HL-60 (cell line): Measurements from ENCODE around the gene VPS35L.

Experiments
- GABPA ChIP-seq: IDR thresholded peaks from 2 replicates; pipeline ENCODE4 v1.6.1; 2012; ENCODE audit warnings: low read depth
- SPI1 ChIP-seq: IDR thresholded peaks from 2 replicates; pipeline ENCODE4 v1.6.1; 2012; ENCODE audit warnings: low read depth, mild to moderate bottlenecking, borderline replicate concordance
- TF ChIP-seq, protein P1 (sequence below): IDR thresholded peaks from one replicate; pipeline ENCODE4 v1.5.1; 2011; ENCODE audit warnings: low read length, control low read depth, inconsistent platforms; ENCODE audit not compliant: insufficient read depth
- TF ChIP-seq, protein P2 (sequence below): IDR thresholded peaks from 2 replicates; pipeline ENCODE4 v1.6.1; 2012; ENCODE audit warnings: low read depth; ENCODE audit not compliant: insufficient replicate concordance

DNA sequence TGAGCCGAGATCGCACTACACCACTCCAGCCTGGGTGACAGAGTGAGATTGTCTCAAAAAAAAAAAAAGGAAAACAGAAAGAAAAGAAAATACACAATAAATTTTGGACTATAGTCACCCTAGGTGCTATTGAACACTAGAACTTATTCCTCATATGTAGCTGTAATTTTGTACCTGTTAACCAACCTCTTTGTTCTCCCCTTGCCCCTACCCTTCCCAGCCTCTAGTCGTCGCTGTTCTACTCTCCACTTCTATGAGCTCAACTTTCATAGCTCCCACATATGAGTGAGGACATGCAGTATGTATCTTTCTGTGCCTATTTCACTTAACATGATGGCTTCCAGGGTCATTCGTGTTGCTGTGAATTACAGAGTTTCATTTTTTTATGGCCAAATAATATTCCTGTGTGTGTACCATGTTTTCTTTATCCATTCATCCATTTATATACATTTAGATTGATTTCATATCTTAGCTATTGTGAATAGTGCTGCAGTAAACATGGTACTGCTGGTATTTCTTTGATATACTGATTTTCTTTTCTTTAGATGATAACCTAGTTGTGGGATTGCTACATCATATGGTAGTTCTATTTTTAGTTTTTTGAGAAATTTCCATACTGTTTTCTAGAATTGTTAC lies 28.3 kb downstream of the VPS35L start:
- TF ChIP-seq, protein P1, sequence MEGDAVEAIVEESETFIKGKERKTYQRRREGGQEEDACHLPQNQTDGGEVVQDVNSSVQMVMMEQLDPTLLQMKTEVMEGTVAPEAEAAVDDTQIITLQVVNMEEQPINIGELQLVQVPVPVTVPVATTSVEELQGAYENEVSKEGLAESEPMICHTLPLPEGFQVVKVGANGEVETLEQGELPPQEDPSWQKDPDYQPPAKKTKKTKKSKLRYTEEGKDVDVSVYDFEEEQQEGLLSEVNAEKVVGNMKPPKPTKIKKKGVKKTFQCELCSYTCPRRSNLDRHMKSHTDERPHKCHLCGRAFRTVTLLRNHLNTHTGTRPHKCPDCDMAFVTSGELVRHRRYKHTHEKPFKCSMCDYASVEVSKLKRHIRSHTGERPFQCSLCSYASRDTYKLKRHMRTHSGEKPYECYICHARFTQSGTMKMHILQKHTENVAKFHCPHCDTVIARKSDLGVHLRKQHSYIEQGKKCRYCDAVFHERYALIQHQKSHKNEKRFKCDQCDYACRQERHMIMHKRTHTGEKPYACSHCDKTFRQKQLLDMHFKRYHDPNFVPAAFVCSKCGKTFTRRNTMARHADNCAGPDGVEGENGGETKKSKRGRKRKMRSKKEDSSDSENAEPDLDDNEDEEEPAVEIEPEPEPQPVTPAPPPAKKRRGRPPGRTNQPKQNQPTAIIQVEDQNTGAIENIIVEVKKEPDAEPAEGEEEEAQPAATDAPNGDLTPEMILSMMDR, result peak; percentile 94
- TF ChIP-seq, protein P2, sequence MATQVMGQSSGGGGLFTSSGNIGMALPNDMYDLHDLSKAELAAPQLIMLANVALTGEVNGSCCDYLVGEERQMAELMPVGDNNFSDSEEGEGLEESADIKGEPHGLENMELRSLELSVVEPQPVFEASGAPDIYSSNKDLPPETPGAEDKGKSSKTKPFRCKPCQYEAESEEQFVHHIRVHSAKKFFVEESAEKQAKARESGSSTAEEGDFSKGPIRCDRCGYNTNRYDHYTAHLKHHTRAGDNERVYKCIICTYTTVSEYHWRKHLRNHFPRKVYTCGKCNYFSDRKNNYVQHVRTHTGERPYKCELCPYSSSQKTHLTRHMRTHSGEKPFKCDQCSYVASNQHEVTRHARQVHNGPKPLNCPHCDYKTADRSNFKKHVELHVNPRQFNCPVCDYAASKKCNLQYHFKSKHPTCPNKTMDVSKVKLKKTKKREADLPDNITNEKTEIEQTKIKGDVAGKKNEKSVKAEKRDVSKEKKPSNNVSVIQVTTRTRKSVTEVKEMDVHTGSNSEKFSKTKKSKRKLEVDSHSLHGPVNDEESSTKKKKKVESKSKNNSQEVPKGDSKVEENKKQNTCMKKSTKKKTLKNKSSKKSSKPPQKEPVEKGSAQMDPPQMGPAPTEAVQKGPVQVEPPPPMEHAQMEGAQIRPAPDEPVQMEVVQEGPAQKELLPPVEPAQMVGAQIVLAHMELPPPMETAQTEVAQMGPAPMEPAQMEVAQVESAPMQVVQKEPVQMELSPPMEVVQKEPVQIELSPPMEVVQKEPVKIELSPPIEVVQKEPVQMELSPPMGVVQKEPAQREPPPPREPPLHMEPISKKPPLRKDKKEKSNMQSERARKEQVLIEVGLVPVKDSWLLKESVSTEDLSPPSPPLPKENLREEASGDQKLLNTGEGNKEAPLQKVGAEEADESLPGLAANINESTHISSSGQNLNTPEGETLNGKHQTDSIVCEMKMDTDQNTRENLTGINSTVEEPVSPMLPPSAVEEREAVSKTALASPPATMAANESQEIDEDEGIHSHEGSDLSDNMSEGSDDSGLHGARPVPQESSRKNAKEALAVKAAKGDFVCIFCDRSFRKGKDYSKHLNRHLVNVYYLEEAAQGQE, result no peak
- TF ChIP-seq SPI1, result no peak
- no peak for TF ChIP-seq GABPA
